OCI-LY1 (cell line): Measurements from ENCODE around the gene GLYAT.
"Not testable (repeated sequence)": the region's sequence is repeated elsewhere in the genome, so short reads cannot be mapped to it uniquely, and the experiment has no call there.

ENCODE experiments used
- H2AFZ ChIP-seq: fragments of 200-600 bp; sonication (generic), shearing (Covaris generic); 2 replicates; pipeline ENCODE4 v1.6.0; 2014; ENCODE audit warnings: antibody characterized with exemption, mild to moderate bottlenecking, low read length
- H3F3A ChIP-seq: fragments of 200-600 bp; sonication (generic), shearing (Covaris generic); 2 replicates; pipeline ENCODE4 v1.6.0; 2014; ENCODE audit warnings: mild to moderate bottlenecking, antibody characterized with exemption, low read length, moderate library complexity; ENCODE audit not compliant: insufficient read depth
- H3K27ac ChIP-seq: fragments of 200-600 bp; sonication (generic); 2 replicates; pipeline ENCODE4 v1.5.1; 2014; ENCODE audit warnings: low read length, mixed run types, mild to moderate bottlenecking, low read depth; ENCODE audit not compliant: poor library complexity, severe bottlenecking
- H3K27me3 ChIP-seq: fragments of 200-600 bp; sonication (generic); 2 replicates; pipeline ENCODE4 v1.6.0; 2014; ENCODE audit warnings: antibody characterized with exemption, mild to moderate bottlenecking, low read length, moderate library complexity; ENCODE audit not compliant: insufficient read depth
- H3K36me3 ChIP-seq: fragments of 200-600 bp; sonication (generic); 2 replicates; pipeline ENCODE4 v1.6.1; 2014; ENCODE audit warnings: mild to moderate bottlenecking, antibody characterized with exemption, low read length, moderate library complexity, mixed read lengths; ENCODE audit not compliant: insufficient read depth
- H3K4me1 ChIP-seq: fragments of 200-600 bp; sonication (generic); 2 replicates; pipeline ENCODE4 v1.5.1; 2014; ENCODE audit warnings: mild to moderate bottlenecking, low read length, moderate library complexity; ENCODE audit not compliant: insufficient read depth, severe bottlenecking
- H3K4me2 ChIP-seq: fragments of 200-600 bp; sonication (generic), shearing (Covaris generic); 2 replicates; pipeline ENCODE4 v1.6.1; 2014; ENCODE audit warnings: low read length
- H3K4me3 ChIP-seq: fragments of 200-600 bp; sonication (generic); 2 replicates; pipeline ENCODE4 v1.5.1; 2014; ENCODE audit warnings: low read length, low read depth, mild to moderate bottlenecking, mixed read lengths; ENCODE audit not compliant: poor library complexity, severe bottlenecking
- H3K79me2 ChIP-seq: fragments of 200-600 bp; shearing (Covaris generic); 2 replicates; pipeline ENCODE4 v1.6.1; 2016; ENCODE audit warnings: mixed run types, low read length, mixed read lengths; ENCODE audit not compliant: insufficient read depth
- H3K9ac ChIP-seq: fragments of 200-600 bp; sonication (generic), shearing (Covaris generic); 2 replicates; pipeline ENCODE4 v1.6.1; 2014; ENCODE audit warnings: mild to moderate bottlenecking, low read length, mixed read lengths
- H3K9me2 ChIP-seq: fragments of 200-600 bp; sonication (generic), shearing (Covaris generic); 2 replicates; pipeline ENCODE4 v1.6.1; 2014; ENCODE audit warnings: low read depth, mild to moderate bottlenecking, low read length, mixed read lengths
- H3K9me3 ChIP-seq: fragments of 200-600 bp; shearing (Covaris generic); 2 replicates; pipeline ENCODE4 v1.6.1; 2014; ENCODE audit warnings: low read length, mixed read lengths
- H4K20me1 ChIP-seq: fragments of 200-600 bp; sonication (generic), shearing (Covaris generic); 2 replicates; pipeline ENCODE4 v1.6.0; 2016; ENCODE audit warnings: mild to moderate bottlenecking, low read length; ENCODE audit not compliant: insufficient read depth
- CTCF ChIP-seq: fragments of 200-600 bp; sonication (generic), shearing (Covaris generic); IDR thresholded peaks from 2 replicates; pipeline ENCODE4 v1.5.1; 2017; ENCODE audit warnings: mild to moderate bottlenecking, antibody characterized with exemption, low read length, moderate library complexity, mixed read lengths
- EZH2 ChIP-seq: fragments of 200-600 bp; sonication (generic), shearing (Covaris generic); IDR thresholded peaks from 2 replicates; pipeline ENCODE4 v1.8.0; 2017; ENCODE audit warnings: borderline replicate concordance, mixed run types, mild to moderate bottlenecking, antibody characterized with exemption, low read length, moderate library complexity, mixed read lengths

Gene GLYAT

GRCh38 chr11:58688789-58689503 lies 42.8 kb downstream of the GLYAT start:
- Histone ChIP-seq H3F3A (no peaks in the 10 kb centered on the region), H2AFZ (no peak overlapping the region), H3K4me2 (no peak overlapping the region), H3K4me3 (no peak overlapping the region), H4K20me1 (no peaks in the 10 kb centered on the region), H3K9ac (no peak overlapping the region), H3K27ac (no peak overlapping the region), H3K36me3 (no peaks in the 10 kb centered on the region), H3K27me3 (no peaks in the 10 kb centered on the region), H3K79me2 (no peaks in the 10 kb centered on the region), H3K9me2 (no peaks in the 10 kb centered on the region), H3K9me3 (no peaks in the 10 kb centered on the region), H3K4me1 (no peaks in the 10 kb centered on the region)
- TF ChIP-seq EZH2 (no peak), CTCF (no peak)

GRCh38 chr11:58685973-58686722 lies 45.6 kb downstream of the GLYAT start:
- Histone ChIP-seq H3K4me3 (no peak overlapping the region), H3K27ac (no peak overlapping the region), H3F3A (no peaks in the 10 kb centered on the region), H3K4me2 (no peak overlapping the region), H3K79me2 (no peaks in the 10 kb centered on the region), H3K27me3 (no peaks in the 10 kb centered on the region), H4K20me1 (no peaks in the 10 kb centered on the region), H3K4me1 (no peaks in the 10 kb centered on the region), H3K9me2 (no peaks in the 10 kb centered on the region), H3K9ac (no peak overlapping the region), H3K9me3 (no peaks in the 10 kb centered on the region), H3K36me3 (no peaks in the 10 kb centered on the region), H2AFZ (no peak overlapping the region)
- no peak for TF ChIP-seq EZH2

GRCh38 chr11:58682660-58683059 lies 49.1 kb downstream of the GLYAT start:
- H3K27ac ChIP-seq, H2AFZ ChIP-seq, H3K4me2 ChIP-seq, H3F3A ChIP-seq, H3K79me2 ChIP-seq, H3K4me1 ChIP-seq, H3K27me3 ChIP-seq, H3K4me3 ChIP-seq, H3K9ac ChIP-seq, H3K36me3 ChIP-seq, H3K9me3 ChIP-seq, H4K20me1 ChIP-seq, H3K9me2 ChIP-seq: not testable (repeated sequence)

- H3K4me1 ChIP-seq, H3K36me3 ChIP-seq, H3K9me2 ChIP-seq, H3K9ac ChIP-seq, H3K4me2 ChIP-seq, H3K9me3 ChIP-seq, H3K79me2 ChIP-seq, H3K27me3 ChIP-seq, H2AFZ ChIP-seq, H3K27ac ChIP-seq, H3F3A ChIP-seq, H4K20me1 ChIP-seq, H3K4me3 ChIP-seq: not testable (repeated sequence)
Measured at GRCh38 chr11:58677536-58677935, 54.2 kb downstream of the GLYAT start.
